Measurements from ENCODE around the gene PICK1. TPM values are rescaled to one million over a fixed set of nuclear protein-coding genes. Genes with fewer than 3 reads are reported as not detected.

The PICK1 gene
- total RNA-seq, 4 donors from 2014 or later, result 52.2 to 81.4 (median 57.5) TPM

- Histone ChIP-seq H3K4me3 (replicated peaks in 1 of 3) (no peak overlapping the region), H3K9me3 (no peaks in the 10 kb centered on the region), H3K4me1 (peaks cover 0 to 7% of the 10 kb centered on the region in 2 donors), H3K36me3 (no peaks in the 10 kb centered on the region), H3K27me3 (no peaks in the 10 kb centered on the region), H3K27ac (no peak overlapping the region)
- WGBS, 2 donors, result 91 to 92% methylated on average over 14 to 16 of the region's 16 CpGs
- no peak for DNase-seq
- intact Hi-C loops (cut with DNase I), result no loop called here
- TF ChIP-seq POLR2A (IDR thresholded peaks at IDR 0.05), result no peak
- no peak for TF ChIP-seq CTCF (IDR thresholded peaks at IDR 0.05)
Measured at GRCh38 chr22:38043151-38044039, 13.8 kb upstream of the PICK1 start.

GRCh38 chr22:38046070-38046748, 11.0 kb upstream of the PICK1 start:
- Histone ChIP-seq H3K36me3 (no peaks in the 10 kb centered on the region), H3K9me3 (no peaks in the 10 kb centered on the region), H3K27me3 (no peaks in the 10 kb centered on the region), H3K4me1 (no peaks in the 10 kb centered on the region), H3K4me3 (replicated peaks in 1 of 3) (no peak overlapping the region), H3K27ac (no peak overlapping the region)
- TF ChIP-seq POLR2A (IDR thresholded peaks at IDR 0.05) (no peak), CTCF (IDR thresholded peaks at IDR 0.05) (no peak)
- intact Hi-C loops (cut with DNase I), result no loop called here
- DNase-seq, result no peak
- WGBS, 2 donors, result 72 to 81% methylated on average over 9 to 12 of the region's 14 CpGs

- TF ChIP-seq CTCF (IDR thresholded peaks at IDR 0.05), result no peak
- TF ChIP-seq POLR2A (IDR thresholded peaks at IDR 0.05), result no peak
- Histone ChIP-seq H3K4me1 (no peaks in the 10 kb centered on the region), H3K27ac (no peak overlapping the region), H3K9me3 (no peaks in the 10 kb centered on the region), H3K27me3 (no peaks in the 10 kb centered on the region), H3K4me3 (replicated peaks in 1 of 3) (no peak overlapping the region), H3K36me3 (no peaks in the 10 kb centered on the region)
- DNase-seq, result no peak
- 81 to 83% methylated on average over 19 to 20 of the region's 20 CpGs for WGBS, 2 donors
- intact Hi-C loops (cut with DNase I), result no loop called here
Measured at GRCh38 chr22:38049812-38050619, 7.2 kb upstream of the PICK1 start.

GRCh38 chr22:38050720-38051119, 6.5 kb upstream of the PICK1 start:
- TF ChIP-seq POLR2A (IDR thresholded peaks at IDR 0.05) (no peak), CTCF (IDR thresholded peaks at IDR 0.05) (no peak)
- Histone ChIP-seq H3K4me3 (replicated peaks in 1 of 3) (no peak overlapping the region), H3K27ac (no peak overlapping the region), H3K27me3 (no peaks in the 10 kb centered on the region), H3K4me1 (no peaks in the 10 kb centered on the region), H3K36me3 (no peaks in the 10 kb centered on the region), H3K9me3 (no peaks in the 10 kb centered on the region)
- intact Hi-C loops (cut with DNase I), result no loop called here
- WGBS, 2 donors, result 87 to 93% methylated on average over 7 of the region's 7 CpGs
- no peak for DNase-seq

Measured in thyroid gland (tissue), 4 donors.